NCI-H128 (cell line): ENCODE measurements around the gene THSD7A.

Experiments used
- DNase-seq: peaks from one replicate; lab custom pipeline; 2025; ENCODE audit not compliant: unreplicated experiment; lab: John Stamatoyannopoulos, UW

The THSD7A gene

DNA sequence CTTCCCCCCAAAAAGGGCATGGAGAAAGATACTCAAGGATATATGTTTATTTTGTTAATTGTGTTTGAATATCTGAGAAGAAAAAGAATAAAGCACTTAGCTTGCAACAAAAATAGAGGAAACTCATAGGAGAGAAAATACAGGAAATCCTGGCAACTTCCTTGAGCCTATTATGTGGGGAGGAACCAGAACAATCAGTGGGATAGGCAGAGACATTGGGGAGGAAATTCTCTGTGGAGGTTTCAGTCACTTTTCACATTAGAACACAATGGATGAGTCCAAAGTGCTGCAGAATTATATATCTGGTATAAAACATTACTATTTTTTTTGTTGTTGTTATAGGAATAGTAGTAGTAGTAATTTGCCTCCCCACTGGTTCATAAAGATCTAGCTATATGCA is 240.1 kb downstream of the THSD7A start:
- DNase-seq: no peak

DNA sequence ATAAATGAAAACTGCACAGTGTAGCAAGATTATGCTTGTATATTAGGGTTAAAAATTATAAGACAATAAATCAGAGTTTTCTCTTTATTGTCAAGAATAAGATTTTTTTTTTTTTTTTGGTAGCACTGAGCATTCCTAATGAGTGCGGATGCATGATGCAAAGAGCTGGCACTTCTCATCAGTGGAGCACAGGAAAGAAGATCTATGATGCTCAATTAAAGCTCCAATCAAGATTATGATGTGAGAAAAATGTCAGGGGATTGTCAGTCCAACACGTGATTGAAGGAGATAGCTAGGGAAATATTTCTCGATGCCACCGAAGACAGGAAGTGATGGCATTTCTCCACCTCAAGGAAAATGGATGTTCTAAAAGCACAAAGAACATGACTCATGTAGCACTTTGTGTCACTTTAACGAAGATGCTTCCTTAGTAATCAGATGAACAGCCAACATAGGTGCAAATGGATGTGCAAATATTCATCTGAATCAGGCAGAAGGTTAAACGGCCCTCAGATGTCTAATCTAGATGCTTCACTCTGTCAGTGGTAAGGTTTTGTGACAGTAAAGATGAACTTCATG is 240.9 kb downstream of the THSD7A start:
- no peak for DNase-seq

- DNase-seq: no peak
Measured at GRCh38 chr7:11589251-11589650, 242.7 kb downstream of the THSD7A start.

DNA sequence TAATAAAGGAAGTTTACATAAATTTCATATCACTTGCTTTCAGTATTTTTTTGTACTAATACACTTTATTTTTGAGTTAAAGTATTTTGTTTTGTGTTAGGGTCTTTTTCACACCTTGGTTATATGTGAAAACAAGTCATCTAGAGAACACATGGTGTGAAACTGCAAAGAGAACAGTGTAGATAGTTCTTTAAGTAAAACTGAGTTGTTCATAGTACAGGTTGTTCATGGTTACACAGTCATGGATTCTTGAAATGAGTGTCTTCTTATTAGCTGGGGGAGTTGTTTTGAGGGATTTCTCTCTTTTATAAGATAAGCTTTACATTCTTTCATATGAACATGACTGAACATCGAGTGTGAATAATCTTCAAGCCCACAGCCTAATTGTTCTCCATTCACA is 244.2 kb downstream of the THSD7A start:
- DNase-seq: no peak

DNA sequence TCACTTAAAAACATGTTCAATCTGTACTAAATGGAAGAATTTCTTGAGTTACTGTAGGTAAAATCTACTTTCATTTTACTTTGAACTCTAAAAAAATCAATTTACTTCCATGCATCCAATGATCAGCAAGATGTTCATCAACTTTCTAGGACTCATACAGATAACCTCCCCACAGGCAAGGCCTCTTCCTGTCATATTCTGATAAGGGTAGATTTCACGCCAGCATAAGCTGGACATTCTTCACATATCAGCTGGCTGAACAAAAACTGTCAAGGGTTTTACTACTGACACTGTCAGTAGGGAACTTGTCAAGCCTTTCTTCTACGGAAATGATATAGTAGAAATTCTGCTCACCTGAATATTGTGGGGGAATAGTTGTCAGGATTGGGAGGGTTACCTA is 244.9 kb downstream of the THSD7A start:
- DNase-seq: no peak

- no peak for DNase-seq
Measured at GRCh38 chr7:11584406-11585031, 247.5 kb downstream of the THSD7A start.

DNA sequence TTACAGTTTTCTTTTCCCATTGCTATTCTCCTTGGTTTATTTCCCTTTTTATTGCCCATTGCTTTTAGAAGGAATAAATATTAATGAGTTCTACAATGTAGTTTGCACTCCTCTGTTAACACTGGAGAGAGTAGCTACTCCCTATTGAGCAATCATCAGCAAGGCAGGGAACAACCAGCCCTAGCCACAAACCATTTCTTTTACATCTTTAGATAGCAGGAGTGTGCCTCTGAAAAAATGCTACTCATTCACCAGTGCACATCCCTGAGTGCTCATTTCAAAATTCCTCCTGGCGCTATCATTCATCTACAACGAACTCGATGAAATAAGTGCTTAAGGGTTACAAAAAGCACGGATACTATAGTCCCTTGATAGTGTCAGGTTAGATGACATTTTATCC is 252.9 kb downstream of the THSD7A start:
- DNase-seq: no peak

DNA sequence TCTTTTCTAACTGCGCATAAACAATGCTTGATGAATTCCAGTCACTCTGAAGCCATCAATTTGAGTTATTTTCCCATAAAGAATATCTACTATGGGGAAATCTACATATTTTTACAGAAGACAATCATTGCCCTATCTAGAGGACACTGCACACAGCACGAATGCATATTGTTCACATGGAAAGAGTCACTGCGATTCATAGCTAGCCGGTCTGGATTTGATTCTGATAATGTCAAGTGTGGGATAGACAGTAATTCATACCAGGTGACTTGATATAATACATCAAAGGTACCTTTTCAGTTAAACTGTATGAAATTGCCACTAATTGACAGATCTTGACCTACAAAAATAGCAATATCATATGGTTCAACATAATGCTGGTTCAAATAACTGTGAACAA is 255.7 kb downstream of the THSD7A start:
- DNase-seq: no peak

DNA sequence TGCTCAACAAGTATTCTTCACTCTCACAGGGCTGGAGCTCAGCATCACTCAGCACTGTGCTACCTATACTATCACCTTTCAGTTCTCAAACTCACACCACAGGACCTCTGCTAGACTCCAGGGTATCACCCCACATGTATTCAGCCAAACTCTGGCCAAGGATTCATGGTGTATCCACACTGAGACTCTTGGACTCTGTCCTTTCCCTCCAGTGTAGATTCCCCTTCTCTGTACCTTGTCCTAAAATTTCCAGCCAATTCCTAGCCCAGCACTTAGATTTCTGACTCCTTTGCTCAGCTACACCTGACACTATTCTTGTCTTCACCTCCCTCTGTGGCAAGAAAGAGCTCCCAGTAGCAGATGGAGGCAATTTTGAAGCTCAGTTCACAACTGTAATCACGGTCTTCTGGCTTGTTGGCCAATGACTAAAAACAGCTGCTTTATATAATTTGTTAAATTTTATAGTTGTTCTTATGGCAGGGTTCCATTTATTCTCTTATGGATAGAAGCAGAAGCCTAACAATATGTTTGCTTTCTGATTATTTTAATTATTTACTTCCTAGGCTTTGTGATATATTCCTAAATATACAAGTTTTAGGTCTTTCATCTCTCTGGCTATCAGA is 258.8 kb downstream of the THSD7A start:
- DNase-seq: no peak

- no peak for DNase-seq
Measured at GRCh38 chr7:11570922-11571550, 261.0 kb downstream of the THSD7A start.

DNA sequence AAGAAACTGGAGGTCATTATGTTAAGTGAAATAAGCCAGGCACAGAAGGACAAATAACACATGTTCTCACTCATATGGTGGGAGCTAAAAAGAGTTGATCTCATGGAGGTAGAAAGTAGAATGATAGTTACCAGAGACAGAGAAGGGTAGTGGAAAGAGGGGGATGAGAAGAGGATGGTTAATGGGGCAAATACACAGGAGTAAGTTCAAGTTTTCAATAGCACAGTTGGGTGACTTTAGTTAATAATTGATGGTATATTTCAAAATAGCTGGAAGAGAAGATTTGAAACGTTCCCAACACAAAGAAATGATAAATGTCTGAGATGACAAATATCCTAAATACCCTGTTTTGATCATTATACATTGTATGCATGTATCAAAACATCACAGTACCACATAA is 261.8 kb downstream of the THSD7A start:
- no peak for DNase-seq

GRCh38 chr7:11567571-11567970 is 264.4 kb downstream of the THSD7A start:
- no peak for DNase-seq

DNA sequence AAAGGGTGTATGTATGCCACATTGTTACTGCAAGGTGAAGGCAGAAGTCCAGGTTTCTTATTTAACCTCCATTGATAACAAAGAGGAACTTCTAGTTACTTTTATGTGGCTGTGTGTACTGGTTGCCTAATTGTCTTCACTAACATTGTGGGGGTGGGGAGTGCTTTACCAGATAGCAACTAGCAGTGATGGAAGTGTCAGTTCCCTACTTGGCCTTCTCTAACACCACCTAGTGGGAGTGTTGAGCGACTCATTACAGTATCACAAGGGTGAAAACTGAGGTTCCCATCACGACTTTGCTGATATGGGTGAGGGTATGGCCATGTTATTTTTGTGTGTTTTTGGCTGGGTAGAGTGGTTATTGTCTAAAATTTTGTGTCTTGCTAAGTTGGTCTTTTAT is 274.4 kb downstream of the THSD7A start:
- no peak for DNase-seq

DNA sequence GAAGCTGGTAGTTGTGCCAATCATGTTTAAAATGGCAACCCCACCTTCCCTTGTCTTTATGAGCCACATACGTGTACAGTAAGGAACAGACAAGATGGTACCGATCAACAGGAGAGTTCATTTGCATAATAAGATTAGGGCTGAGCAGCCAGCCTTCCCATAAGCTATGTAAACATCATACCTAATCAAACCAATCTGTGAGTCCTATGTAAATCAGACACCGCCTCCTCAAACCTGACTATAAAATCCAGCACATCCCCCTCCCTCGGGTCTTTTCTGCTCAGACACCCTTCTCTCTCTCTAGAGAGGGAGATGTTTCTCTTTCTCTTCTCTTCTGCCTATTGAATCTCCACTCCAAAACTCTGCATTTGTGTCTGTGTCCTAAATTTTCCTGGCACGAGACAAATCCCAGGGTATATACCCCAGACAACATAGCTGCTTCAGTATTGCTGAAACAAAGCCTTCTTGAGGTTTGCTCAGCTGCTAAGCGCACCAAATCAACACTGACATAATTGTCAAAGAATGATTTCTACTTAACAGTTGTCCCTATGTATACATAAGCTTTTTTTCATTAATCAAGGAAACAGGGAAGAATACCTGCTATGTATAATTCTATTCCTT is 279.2 kb downstream of the THSD7A start:
- DNase-seq: no peak

DNA sequence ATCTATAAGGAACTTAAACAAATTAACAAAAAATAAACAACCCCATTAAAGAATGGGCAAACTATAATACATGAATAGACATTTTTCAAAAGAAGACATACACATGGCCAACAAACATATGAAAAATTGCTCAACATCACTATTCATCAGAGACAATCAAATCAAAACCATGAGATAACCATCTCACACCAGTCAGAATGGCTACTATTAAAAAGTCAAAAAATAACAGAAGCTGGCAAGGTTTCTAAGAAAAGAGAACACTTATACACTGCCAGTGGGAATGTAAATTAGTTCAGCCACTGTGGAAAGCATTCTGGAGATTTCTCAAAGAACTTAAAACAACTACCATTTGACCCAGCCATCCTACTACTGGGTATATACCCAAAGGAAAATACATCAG is 280.5 kb downstream of the THSD7A start:
- no peak for DNase-seq

DNA sequence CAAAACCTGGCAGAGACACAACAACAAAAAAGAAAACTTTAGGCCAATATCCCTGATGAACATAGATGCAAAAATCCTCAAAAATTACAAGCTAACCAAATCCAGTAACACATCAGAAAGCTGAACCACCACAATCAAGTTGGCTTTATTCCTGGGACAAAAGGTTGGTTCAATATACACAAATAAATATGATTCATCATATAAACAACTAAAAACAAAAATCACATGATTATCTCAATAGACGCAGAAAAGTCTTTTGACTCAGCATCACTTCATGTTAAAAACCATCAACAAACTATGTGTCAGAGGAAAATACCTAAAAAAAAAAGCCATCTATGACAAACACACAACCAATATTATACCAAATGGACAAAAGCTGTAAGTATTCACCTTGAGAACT is 283.5 kb downstream of the THSD7A start:
- no peak for DNase-seq

DNA sequence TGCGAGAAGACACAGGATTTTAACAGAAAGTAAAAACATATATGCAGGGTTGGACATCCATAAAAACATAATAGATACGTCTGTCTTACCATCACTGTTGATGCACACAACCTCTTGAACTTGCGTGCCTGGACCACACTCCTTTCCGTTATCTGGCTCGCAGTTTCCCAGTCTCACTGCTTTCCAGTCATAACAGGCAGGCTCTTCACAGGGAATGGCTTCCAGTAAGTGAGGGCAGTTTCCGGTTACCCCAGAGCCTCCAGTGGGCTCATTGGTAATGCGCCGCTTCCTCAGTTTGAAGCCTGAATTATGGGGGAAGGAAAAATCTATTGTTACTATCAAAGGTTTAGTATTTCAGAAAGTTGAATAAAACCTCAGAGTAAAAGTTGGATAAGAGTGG is 290.7 kb downstream of the THSD7A start:
- no peak for DNase-seq

- no peak for DNase-seq
Measured at GRCh38 chr7:11540271-11540761, 291.7 kb downstream of the THSD7A start.

- no peak for DNase-seq
Measured at GRCh38 chr7:11539853-11540252, 292.1 kb downstream of the THSD7A start.

GRCh38 chr7:11538751-11539299 is 293.2 kb downstream of the THSD7A start:
- DNase-seq: no peak

DNA sequence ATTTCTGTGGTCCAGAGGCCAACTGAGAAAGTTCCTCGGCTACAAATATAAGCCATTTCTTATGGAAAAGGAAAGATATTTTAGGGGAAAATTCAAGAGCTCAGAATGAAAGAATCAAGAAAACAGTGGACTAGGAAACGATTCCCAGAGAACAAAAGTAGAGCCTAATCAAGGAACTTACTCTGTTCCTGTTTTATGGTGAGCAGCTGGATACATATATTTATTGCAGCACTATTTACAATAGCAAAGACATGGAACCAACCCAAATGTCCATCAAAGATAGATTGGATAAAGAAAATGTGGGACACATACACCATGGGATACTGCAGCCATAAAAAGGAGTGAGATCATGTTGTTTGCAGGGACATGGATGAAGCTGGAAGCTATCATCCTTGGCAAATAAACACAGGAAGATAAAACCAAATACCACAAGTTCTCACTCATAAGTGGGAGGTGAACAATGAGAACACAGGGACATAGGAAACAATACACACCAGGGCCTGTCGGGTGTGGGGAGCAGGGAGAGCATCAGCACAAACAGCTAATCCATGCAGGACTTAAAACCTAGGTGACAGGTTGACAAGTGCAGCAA is 298.7 kb downstream of the THSD7A start:
- DNase-seq: no peak
